ENCODE data around the gene F13B.

GRCh38 chr1:197073978-197074377 lies 6.9 kb upstream of the F13B start:
- TF ChIP-seq CTCF (IDR thresholded peaks at IDR 0.05): no peak
- TF ChIP-seq EP300 (IDR thresholded peaks at IDR 0.05): no peak
- no peak for TF ChIP-seq POLR2A (IDR thresholded peaks at IDR 0.05)

Measured in tibial nerve (tissue), 4 donors.